ENCODE measurements around the gene ASB16.

ASB16 gene

DNA sequence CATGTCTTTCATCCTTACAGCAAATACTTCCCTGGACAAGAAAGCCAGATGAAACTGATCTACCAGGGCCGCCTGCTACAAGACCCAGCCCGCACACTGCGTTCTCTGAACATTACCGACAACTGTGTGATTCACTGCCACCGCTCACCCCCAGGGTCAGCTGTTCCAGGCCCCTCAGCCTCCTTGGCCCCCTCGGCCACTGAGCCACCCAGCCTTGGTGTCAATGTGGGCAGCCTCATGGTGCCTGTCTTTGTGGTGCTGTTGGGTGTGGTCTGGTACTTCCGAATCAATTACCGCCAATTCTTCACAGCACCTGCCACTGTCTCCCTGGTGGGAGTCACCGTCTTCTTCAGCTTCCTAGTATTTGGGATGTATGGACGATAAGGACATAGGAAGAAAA, 20.0 kb downstream of the ASB16 start:
- no peak for DNase-seq

DNA sequence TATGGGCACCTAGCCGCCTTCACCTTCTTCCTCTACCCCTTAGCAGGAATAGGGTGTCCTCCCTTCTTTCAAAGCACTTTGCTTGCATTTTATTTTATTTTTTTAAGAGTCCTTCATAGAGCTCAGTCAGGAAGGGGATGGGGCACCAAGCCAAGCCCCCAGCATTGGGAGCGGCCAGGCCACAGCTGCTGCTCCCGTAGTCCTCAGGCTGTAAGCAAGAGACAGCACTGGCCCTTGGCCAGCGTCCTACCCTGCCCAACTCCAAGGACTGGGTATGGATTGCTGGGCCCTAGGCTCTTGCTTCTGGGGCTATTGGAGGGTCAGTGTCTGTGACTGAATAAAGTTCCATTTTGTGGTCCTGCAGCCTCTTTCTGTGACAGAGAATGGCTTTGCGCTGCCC, 20.9 kb downstream of the ASB16 start:
- DNase-seq = no peak

GRCh38 chr17:44191941-44192496, 21.5 kb downstream of the ASB16 start:
- no peak for DNase-seq

GRCh38 chr17:44192750-44193149, 22.2 kb downstream of the ASB16 start:
- DNase-seq = no peak

GRCh38 chr17:44193326-44194084, 23.0 kb downstream of the ASB16 start:
- no peak for DNase-seq

DNA sequence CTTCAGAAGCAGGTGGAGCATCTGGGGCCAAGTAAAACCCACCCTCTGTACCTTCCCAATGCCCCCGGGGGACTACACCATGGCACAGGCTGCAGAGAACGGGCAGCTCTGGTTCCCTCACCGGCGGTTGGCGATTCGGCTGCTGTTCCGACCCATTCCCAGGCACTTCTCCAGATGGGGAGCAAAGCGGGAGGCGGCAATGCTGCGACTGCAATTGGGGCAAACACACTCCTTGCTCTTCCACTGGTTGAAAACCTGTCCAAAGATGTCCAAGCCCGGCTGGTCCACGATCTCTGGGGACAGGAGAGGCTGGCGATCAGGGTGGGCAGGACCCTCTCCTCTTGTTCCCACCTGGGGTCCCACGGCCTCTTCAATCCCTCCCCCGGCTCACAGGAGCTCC, 26.6 kb downstream of the ASB16 start:
- DNase-seq = no peak

- no peak for DNase-seq
Measured at GRCh38 chr17:44197980-44198720, 27.6 kb downstream of the ASB16 start.

DNA sequence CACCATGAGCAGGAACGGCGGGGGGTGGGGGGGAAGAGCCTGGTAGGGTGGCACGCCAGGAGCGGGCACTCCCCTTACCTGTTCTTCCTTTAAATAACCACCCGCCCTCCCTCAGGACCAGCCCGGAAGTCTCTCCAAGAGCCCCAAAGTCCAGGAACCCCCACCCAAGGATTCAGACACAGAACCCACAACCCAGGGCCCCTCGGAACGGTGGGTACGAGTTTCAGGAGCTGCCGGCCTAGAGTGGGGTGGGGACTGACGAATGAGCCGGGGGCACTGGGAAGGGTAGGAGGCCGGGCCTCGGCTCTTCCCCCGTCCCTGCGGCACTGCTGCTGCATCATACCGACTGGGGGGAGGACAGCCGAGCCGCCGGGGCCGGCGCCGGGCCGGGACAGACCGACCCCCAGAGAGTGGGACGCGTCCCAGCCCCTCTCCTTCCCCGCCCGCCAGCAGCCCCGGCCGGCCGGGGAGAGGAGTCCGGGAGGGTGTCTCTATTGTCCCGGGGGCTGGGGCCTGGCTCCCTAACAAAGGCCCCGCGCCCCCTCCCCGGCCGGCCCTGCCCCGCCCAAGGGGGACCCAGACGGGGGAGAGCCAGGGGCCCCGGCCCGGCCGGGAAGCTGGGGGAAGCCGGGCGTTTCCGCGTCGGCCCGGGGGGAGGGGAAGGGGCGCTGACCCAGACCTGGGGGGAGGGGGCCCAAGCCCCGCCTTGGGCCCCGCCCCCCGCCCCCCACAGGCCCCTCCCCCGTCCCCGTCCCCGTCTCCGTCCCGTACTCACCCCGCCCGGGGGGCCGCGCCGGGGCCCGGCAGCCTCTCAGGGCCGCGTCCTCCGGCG, 28.4 kb downstream of the ASB16 start:
- DNase-seq = peak; percentile 50

GRCh38 chr17:44199553-44200477, 29.3 kb downstream of the ASB16 start, which contains the start of gene ATXN7L3:
TSS of gene ATXN7L3 (minus strand) at chr17:44199884. CDS start at chr17:44198070, 1,814 bp downstream.
- peak; percentile 99 for DNase-seq

DNA sequence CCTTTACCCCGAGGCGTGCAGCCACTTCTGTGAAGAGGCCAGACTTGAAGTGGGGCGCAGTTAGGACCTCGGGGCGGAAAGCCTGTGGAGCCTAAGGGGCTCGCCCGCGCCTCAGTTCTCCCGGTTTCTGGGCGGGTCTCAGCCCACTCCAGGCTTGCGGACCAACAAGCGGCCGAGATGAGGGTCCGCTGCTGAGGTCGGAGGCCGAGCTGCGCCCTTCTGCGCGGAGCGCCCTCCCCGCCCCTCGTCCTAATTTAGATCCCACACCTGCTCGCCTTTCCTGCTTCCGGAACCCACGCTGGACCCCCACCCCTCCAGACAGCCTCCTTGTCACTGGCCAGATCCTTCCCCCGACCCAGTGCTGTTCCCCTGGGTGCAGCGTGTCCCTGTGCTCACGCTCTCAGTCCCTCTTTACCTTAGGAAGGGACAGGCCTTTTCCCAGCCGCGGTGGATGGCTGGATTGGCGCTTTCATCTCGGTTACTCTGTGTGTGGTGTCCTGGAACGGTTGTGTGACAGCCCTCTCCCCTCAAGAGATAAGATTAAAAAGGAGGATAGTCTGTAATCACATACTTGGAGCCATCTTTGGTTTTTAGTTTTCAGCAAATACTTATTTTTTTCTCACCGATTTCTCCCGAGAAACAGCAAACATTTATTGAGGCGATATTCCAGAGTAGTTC, 30.1 kb downstream of the ASB16 start:
- DNase-seq = no peak

DNA sequence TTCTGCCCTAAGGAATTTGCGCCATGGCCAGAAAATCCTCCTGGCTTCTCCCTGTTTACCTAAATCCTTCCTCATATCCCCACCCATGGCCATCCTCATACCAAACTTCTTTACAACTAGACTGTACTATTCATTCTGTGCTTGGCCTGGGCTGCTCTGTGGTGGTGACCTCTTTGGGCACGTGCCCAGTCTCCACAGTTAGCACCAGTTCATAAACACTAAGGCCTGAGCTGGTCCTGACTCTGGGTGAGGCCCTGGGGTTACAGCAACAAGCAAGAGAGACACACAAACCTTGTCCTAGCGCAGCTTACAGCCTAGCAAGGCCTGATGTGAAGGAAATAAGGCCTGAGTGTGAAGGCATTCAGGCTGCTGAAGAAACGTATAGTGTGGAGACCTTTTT, 32.3 kb downstream of the ASB16 start:
- no peak for DNase-seq

GRCh38 chr17:44203731-44204440, 33.4 kb downstream of the ASB16 start:
- peak; percentile 20 for DNase-seq

GRCh38 chr17:44204441-44204882, 34.0 kb downstream of the ASB16 start:
- DNase-seq = no peak

DNA sequence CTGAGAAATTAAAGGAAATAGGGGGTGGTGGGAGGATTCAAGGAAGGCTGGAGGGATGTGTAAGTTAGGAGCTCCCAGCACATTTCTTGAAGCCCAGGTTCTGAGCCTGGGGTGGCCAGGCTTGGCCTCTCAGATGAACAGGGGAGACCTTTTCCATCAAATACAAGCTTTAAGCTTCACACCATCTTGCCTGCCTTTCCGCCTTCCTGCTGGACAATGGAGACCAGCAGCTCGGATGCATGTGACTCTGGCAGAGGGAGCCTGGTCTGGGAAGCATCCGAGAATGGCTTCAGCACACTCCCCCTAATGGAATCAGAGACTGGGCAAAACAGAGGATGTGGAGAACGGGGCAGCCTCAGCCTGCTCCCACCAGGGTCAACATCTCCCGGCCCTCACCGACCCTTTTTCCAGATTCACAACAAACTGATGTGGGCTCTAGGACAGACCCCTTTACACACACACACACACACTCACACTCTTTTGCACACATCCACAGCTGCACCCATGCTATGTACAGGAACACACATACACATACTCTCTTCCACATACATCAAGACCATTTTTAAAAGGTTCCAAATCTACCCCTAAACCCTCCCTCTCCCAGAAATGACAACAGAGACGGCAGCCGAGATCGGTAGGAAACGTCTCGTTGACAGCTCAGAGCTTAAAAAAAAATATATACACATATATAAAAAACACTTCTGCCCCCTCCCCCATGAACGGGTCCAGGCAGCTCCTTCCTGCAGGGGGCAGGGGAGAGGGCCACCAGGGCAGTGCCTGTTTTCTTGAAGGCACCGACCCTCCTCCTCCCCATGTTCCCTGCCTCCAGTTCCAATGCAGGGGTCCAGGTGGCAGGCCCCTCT, 35.7 kb downstream of the ASB16 start:
- no peak for DNase-seq

DNA sequence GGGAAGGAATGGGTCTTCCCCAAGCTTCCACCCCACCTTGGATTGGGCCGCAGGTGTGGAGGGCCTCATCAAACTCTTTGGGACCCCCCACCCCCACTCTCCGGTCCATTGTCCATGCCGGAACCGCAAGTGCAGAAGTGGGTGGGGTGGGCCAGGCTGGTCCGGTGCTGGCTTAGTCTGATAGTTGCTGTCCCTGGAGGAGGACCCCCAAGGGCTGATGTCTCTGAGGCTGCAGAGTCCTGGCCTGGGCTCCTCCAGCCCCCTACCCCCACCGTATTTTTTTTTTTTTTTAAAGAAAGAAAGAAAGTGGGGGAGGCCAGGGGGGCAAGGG, 36.3 kb downstream of the ASB16 start:
- no peak for DNase-seq

GRCh38 chr17:44207319-44207718, 36.8 kb downstream of the ASB16 start:
- no peak for DNase-seq

- DNase-seq = no peak
Measured at GRCh38 chr17:44207743-44208142, 37.2 kb downstream of the ASB16 start.

GRCh38 chr17:44209786-44210341, 39.4 kb downstream of the ASB16 start:
- DNase-seq = no peak
